Osteoblast (primary cell): ENCODE results near the gene NUP50. TPM values are rescaled to one million over a fixed set of nuclear protein-coding genes. Genes with fewer than 3 reads are reported as not detected.

Experiments used
- DNase-seq: peaks from one replicate; pipeline ENCODE4 v3.0.0; 2011; ENCODE audit warnings: low spot score, mixed read lengths; ENCODE audit not compliant: insufficient read length; ENCODE audit errors: missing footprints
- H2AFZ ChIP-seq: 2 replicates; pipeline ENCODE4 v1.6.0; 2011; ENCODE audit warnings: mild to moderate bottlenecking, low read length
- H3K27ac ChIP-seq: 2 replicates; pipeline ENCODE4 v1.5.1; 2011; ENCODE audit warnings: mild to moderate bottlenecking, low read depth, low read length, moderate library complexity
- H3K27me3 ChIP-seq: 2 replicates; pipeline ENCODE4 v1.6.0; 2012; ENCODE audit warnings: mild to moderate bottlenecking, control low read depth, inconsistent platforms, low read length, moderate library complexity; ENCODE audit not compliant: insufficient read depth
- H3K36me3 ChIP-seq: 2 replicates; pipeline ENCODE4 v1.5.1; 2011; ENCODE audit warnings: mild to moderate bottlenecking, low read length, control low read depth, moderate library complexity; ENCODE audit not compliant: insufficient read depth
- H3K4me1 ChIP-seq: 2 replicates; pipeline ENCODE4 v1.5.1; 2011; ENCODE audit warnings: mild to moderate bottlenecking, low read length, control low read depth, moderate library complexity; ENCODE audit not compliant: insufficient read depth
- H3K4me2 ChIP-seq: 2 replicates; pipeline ENCODE4 v1.6.0; 2011; ENCODE audit warnings: mild to moderate bottlenecking, low read length; ENCODE audit not compliant: insufficient read depth
- H3K4me3 ChIP-seq: fragments of 200-600 bp; sonication (generic); 3 replicates; pipeline ENCODE4 v1.5.1; 2012; ENCODE audit warnings: mild to moderate bottlenecking, low read length, inconsistent platforms; ENCODE audit not compliant: insufficient read depth
- H3K79me2 ChIP-seq: 2 replicates; pipeline ENCODE4 v1.6.0; 2012; ENCODE audit warnings: mild to moderate bottlenecking, low read length, control low read depth, inconsistent platforms; ENCODE audit not compliant: insufficient read depth
- H3K9me3 ChIP-seq: 2 replicates; pipeline ENCODE4 v1.5.1; 2011; ENCODE audit warnings: low read depth, low read length, control low read depth
- H4K20me1 ChIP-seq: 2 replicates; pipeline ENCODE4 v1.6.0; 2012; ENCODE audit warnings: mild to moderate bottlenecking, low read length, control low read depth; ENCODE audit not compliant: insufficient read depth
- CTCF ChIP-seq: IDR thresholded peaks from 2 replicates; pipeline ENCODE4 v1.5.1; 2011; ENCODE audit warnings: mild to moderate bottlenecking, low read depth, low read length, moderate library complexity; ENCODE audit errors: extremely low read depth
- total RNA-seq: library from RNA; depleted of rRNA; stranded (reverse); fragments of >200 nt; gene quantifications from 2 replicates; pipeline ENCODE4 v1.2.3, GENCODE V29; 2012

Gene NUP50
- total RNA-seq, 1 donor = 54.3 TPM

DNA sequence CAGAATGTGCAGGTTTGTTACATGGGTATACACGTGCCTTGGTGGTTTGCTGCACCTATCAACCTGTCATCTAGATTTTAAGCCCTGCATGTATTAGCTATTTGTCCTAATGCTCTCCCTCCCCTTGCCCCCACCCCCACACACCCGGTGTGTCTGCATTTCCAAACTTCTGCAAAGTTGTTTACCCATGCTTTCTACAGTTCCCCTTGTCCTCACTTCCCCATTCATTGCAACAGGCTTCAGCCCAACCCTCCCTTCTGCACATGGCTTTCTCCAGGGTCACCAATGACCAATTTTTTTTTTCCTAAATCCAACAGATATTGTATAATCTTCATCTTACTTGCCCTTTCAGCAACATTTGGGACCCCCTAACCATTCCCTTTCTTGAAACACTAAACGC is 32.0 kb upstream of the NUP50 start:
- peaks cover 18% of the 10 kb centered on the region for H3K4me1 ChIP-seq

DNA sequence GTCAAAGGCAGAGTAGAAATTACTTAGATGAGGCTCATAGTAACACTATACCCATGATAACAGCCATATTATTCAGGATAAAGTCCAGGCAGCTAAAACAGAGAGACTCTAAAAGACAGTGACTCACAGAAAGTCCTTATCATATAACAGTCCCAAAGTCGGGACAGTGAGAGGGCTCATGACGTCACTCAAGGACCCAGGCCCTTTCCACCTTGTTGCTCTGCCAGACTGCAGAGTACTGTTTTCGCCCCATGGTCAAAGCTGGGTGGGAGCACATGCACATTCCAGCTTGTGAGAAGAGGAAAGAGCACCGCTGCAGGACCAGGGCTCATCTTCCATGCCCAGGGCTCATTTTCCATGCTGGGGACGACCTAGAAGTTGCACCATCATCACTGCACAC is 29.4 kb upstream of the NUP50 start:
- H3K4me2 ChIP-seq = no peak overlapping the region
- no peak for DNase-seq
- H3K36me3 ChIP-seq = peaks cover 22% of the 10 kb centered on the region
- H3K27ac ChIP-seq = no peak overlapping the region
- no peak for TF ChIP-seq CTCF
- H2AFZ ChIP-seq = no peak overlapping the region
- no peaks in the 10 kb centered on the region for H3K27me3 ChIP-seq
- H3K4me3 ChIP-seq = no peak overlapping the region
- peaks cover 11% of the 10 kb centered on the region for H3K79me2 ChIP-seq
- H3K4me1 ChIP-seq = no peaks in the 10 kb centered on the region
- peaks cover 2% of the 10 kb centered on the region for H3K9me3 ChIP-seq
- peaks cover 3% of the 10 kb centered on the region for H4K20me1 ChIP-seq

More for the DNA sequence above, 32.0 kb upstream of the NUP50 start:
- Histone ChIP-seq H3K4me3 (no peak overlapping the region), H4K20me1 (peaks cover 3% of the 10 kb centered on the region), H3K27me3 (no peaks in the 10 kb centered on the region), H2AFZ (no peak overlapping the region), H3K9me3 (peaks cover 2% of the 10 kb centered on the region), H3K36me3 (peaks cover 22% of the 10 kb centered on the region), H3K27ac (no peak overlapping the region), H3K79me2 (peaks cover 3% of the 10 kb centered on the region), H3K4me2 (no peak overlapping the region)
- no peak for DNase-seq
- no peak for TF ChIP-seq CTCF

- Histone ChIP-seq H3K36me3 (peaks cover 22% of the 10 kb centered on the region), H4K20me1 (peaks cover 3% of the 10 kb centered on the region), H3K4me2 (no peak overlapping the region), H3K79me2 (peaks cover 19% of the 10 kb centered on the region), H3K27ac (no peak overlapping the region), H3K27me3 (no peaks in the 10 kb centered on the region), H2AFZ (no peak overlapping the region), H3K4me3 (no peak overlapping the region), H3K9me3 (peaks cover 2% of the 10 kb centered on the region), H3K4me1 (peaks cover 4% of the 10 kb centered on the region)
- no peak for DNase-seq
- TF ChIP-seq CTCF = no peak
Observed at GRCh38 chr22:45136594-45136993, 27.1 kb upstream of the NUP50 start.

DNA sequence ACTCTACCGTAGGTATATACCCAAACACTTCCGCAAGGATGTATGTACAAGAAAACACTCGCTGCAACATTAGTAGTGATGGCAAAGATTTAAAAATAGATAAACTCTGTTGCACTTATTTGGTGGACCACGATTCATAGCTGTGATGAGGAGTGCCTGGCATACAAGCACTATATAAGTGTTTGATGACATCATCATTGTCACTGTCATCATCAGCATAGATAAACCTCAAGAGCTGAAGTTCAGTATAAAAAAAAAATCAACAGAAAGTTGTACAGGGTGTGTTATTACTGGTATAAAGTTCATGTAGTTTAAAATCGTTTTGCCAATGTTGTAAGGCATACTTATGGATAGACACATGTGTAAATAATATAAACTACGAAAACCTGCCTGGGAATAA is 24.0 kb upstream of the NUP50 start:
- Histone ChIP-seq H3K36me3 (peaks cover 5% of the 10 kb centered on the region), H3K4me3 (no peak overlapping the region), H3K79me2 (peaks cover 33% of the 10 kb centered on the region), H3K9me3 (no peaks in the 10 kb centered on the region), H2AFZ (no peak overlapping the region), H3K27me3 (no peaks in the 10 kb centered on the region), H3K4me2 (no peak overlapping the region), H4K20me1 (peaks cover 3% of the 10 kb centered on the region), H3K4me1 (peaks cover 4% of the 10 kb centered on the region), H3K27ac (no peak overlapping the region)
- no peak for TF ChIP-seq CTCF
- DNase-seq = peak; percentile 22
